ENCODE data around the gene PFDN4. TPM values are rescaled to one million over a fixed set of nuclear protein-coding genes. Genes with fewer than 3 reads are reported as not detected.

PFDN4 gene
- total and polyA plus RNA-seq, 2 of the 4 experiments (the other 2 are of a cell fraction): 14.9 to 93.2 TPM

DNA sequence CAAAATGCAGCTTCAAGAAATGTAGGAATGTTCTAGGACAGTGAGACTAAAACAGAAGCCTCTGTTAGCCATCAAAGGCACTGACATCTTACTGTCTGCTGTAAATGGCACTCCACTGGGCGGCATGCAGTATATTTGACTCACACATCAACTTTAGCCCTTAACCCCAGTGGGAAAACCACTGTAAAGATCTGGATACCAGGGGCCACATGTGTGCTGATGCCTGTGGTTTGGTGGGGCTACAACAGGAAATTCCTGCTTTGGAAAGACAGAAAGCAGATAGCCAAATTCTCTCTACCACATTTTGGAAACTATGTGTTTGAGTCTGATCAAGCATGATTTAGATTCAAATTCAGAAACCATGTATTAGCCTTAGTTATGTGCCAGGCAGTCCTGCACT lies 4.3 kb downstream of the PFDN4 start:
- Histone ChIP-seq H3K4me3 (ENCODE audit: insufficient read depth, low read depth, low read length) (no peak overlapping the region), H2AK5ac (ENCODE audit: low read depth, low read length) (no peak overlapping the region), H3K23ac (ENCODE audit: low read depth, low read length) (no peak overlapping the region), H3K9ac (ENCODE audit: low read depth, low read length) (no peak overlapping the region), H3K56ac (ENCODE audit: extremely low read depth, insufficient read depth, low read length) (no peak overlapping the region; the same call in 1 of the 2 replicates), H3K4me2 (ENCODE audit: low read depth, low read length) (no peak overlapping the region), H4K91ac (ENCODE audit: insufficient read depth, low read depth, low read length) (no peak overlapping the region), H2AFZ (replicated peaks; ENCODE audit: low read length, poor library complexity) (no peak overlapping the region), H3K27ac (ENCODE audit: insufficient read depth, low read length) (no peak overlapping the region), H3K18ac (ENCODE audit: low read depth, low read length) (no peak overlapping the region), H2BK20ac (ENCODE audit: low read depth, low read length) (no peak overlapping the region), H2BK5ac (ENCODE audit: low read depth, low read length, poor library complexity, severe bottlenecking) (no peak overlapping the region), H2BK120ac (ENCODE audit: low read depth, low read length) (no peak overlapping the region), H3K79me1 (ENCODE audit: low read depth in 1 of 2, low read length in 2 of 2) (peaks cover 32 to 54% of the 10 kb centered on the region in 2 experiments), H3K9me1 (ENCODE audit: insufficient read depth, low read length) (peaks cover 6% of the 10 kb centered on the region; the same call in 1 of the 2 replicates), H4K5ac (ENCODE audit: low read depth, low read length) (no peak overlapping the region), H4K20me1 (ENCODE audit: insufficient read depth, low read length) (peaks cover 36% of the 10 kb centered on the region; the same call in 1 of the 2 replicates), H2BK15ac (ENCODE audit: low read depth, low read length) (no peak overlapping the region), H3K14ac (replicated peaks; ENCODE audit: low read depth, low read length) (no peak overlapping the region), H3K36me3 (ENCODE audit: control insufficient read depth, insufficient read depth, low read length) (peaks cover 9% of the 10 kb centered on the region), H4K8ac (ENCODE audit: low read depth in 2 of 2, low read length in 2 of 2) (no peak overlapping the region), H3K4me1 (ENCODE audit: control insufficient read depth, insufficient read depth, low read length) (peaks cover 5% of the 10 kb centered on the region), H3K4ac (ENCODE audit: low read depth, low read length) (no peak overlapping the region), H3K9me3 (ENCODE audit: control insufficient read depth, insufficient read depth, low read length) (no peaks in the 10 kb centered on the region), H2AK9ac (replicated peaks; ENCODE audit: low read depth, low read length, poor library complexity) (no peak overlapping the region), H3K27me3 (ENCODE audit: control insufficient read depth, insufficient read depth, low read length) (no peaks in the 10 kb centered on the region)
- no TSS peak for BruUV-seq (replicated peaks)
- peak; percentile 66 for DNase-seq
- in situ Hi-C loops (cut with MboI; ENCODE audit: low sequenced_read_pairs) (no loop called here), intact Hi-C loops (cut with micrococcal nuclease) (no loop called here), dilution Hi-C loops (cut with HindIII; ENCODE audit: low sequenced_read_pairs, unreplicated experiment) (no loop called here)
- CTCF ChIA-PET: no interaction called here
- no CpG with 5 or more reads among the region's 1 CpG for WGBS, 2 experiments (ENCODE audit: extremely low coverage in 2 of 2, insufficient read length in 1 of 2)
- POLR2A ChIA-PET (ENCODE audit: unreplicated experiment): no interaction called here
- ATAC-seq (ENCODE audit: low read depth): no peak
- TF ChIP-seq CEBPB (IDR thresholded peaks at IDR 0.05; ENCODE audit: low read depth, low read length): no peak
- peak; percentile 15; the same call in 1 of the 2 replicates for TF ChIP-seq BHLHE40 (IDR thresholded peaks at IDR 0.05; ENCODE audit: low read depth, low read length)
